Subcutaneous abdominal adipose tissue (tissue), 5 donors: ENCODE data around the gene SOHLH2.

Experiments
- H3K27ac ChIP-seq: one replicate; pipeline ENCODE4 v1.7.0; 2013; ENCODE audit warnings: low read depth, mild to moderate bottlenecking, inconsistent platforms, low read length, moderate library complexity
- H3K27me3 ChIP-seq, 5 donors: one replicate each; pipeline ENCODE4 v1.7.0; 2013; ENCODE audit warnings: low read length in 5 of 5, inconsistent platforms in 1 of 5; ENCODE audit not compliant: control insufficient read depth in 5 of 5, insufficient read depth in 4 of 5
- H3K36me3 ChIP-seq, 5 donors: one replicate each; pipeline ENCODE4 v1.7.0; 2013; ENCODE audit warnings: low read length in 5 of 5; ENCODE audit not compliant: control insufficient read depth in 5 of 5, insufficient read depth in 5 of 5
- H3K4me1 ChIP-seq, 5 donors: one replicate each; pipeline ENCODE4 v1.7.0; 2013; ENCODE audit warnings: low read length in 5 of 5, mild to moderate bottlenecking in 3 of 5, moderate library complexity in 1 of 5; ENCODE audit not compliant: control insufficient read depth in 5 of 5, insufficient read depth in 5 of 5
- H3K4me3 ChIP-seq, 5 donors: one replicate each; pipeline ENCODE4 v1.7.0; 2013; ENCODE audit warnings: low read length in 5 of 5, low read depth in 1 of 5
- H3K9ac ChIP-seq, 5 donors: one replicate each; pipeline ENCODE4 v1.7.0; 2013; ENCODE audit warnings: low read length in 5 of 5, mild to moderate bottlenecking in 4 of 5, moderate library complexity in 3 of 5
- H3K9me3 ChIP-seq, 5 donors: one replicate each; pipeline ENCODE4 v1.7.0; 2013; ENCODE audit warnings: low read length in 5 of 5; ENCODE audit not compliant: control insufficient read depth in 5 of 5
- donor health status: healthy.
- donor health status: healthy.
- donor health status: healthy.
- donor health status: healthy.
- donor health status: healthy.

The SOHLH2 gene

DNA sequence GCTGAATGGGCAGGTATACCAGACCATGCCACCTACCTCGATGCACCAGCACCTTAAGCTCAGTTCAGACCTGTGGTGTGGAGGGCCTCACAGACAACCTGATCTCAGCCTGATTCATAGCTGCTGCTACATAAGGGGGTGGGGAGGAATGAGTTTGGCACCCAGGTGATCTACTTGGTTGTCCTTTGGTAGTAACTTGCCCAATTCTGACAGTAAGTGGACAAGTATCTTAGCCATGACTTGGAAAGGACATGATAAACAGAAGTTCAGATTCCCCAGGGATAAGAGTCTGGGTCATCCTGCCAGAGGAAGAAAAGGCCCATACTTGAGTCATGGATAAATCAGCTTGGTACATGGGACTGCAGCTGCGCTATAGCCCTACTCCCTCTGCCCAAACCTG, 28.4 kb upstream of the SOHLH2 start:
- no peak overlapping the region for H3K27ac ChIP-seq
- no peaks in the 10 kb centered on the region for H3K36me3 ChIP-seq
- H3K27me3 ChIP-seq = no peaks in the 10 kb centered on the region
- H3K4me3 ChIP-seq = no peak overlapping the region
- no peaks in the 10 kb centered on the region for H3K4me1 ChIP-seq
- peaks cover 0 to 4% (median 0%) of the 10 kb centered on the region in 5 donors for H3K9me3 ChIP-seq
- no peak overlapping the region for H3K9ac ChIP-seq

DNA sequence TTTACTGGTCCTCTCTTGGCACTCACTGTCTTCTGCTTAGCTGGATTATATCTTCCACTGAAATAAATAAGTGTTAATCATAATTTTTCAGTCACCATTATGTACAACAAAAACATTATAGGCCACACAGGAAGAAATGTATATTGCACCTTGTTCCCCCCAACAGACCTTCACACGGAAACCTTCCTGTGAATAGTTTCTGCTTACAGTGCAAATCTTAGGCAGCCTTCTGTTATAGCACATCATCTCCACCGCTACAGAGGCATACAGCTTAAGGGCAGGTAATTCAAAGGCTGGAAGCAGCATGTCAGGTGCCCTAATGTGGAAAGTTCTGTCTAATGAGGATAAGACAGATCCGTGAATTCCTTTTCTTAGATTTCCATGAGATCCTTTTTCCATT, 16.9 kb upstream of the SOHLH2 start:
- no peaks in the 10 kb centered on the region for H3K27me3 ChIP-seq
- H3K27ac ChIP-seq = no peak overlapping the region
- H3K4me3 ChIP-seq = no peak overlapping the region
- peaks cover 0 to 9% (median 3%) of the 10 kb centered on the region in 5 donors for H3K9me3 ChIP-seq
- no peak overlapping the region for H3K9ac ChIP-seq
- no peaks in the 10 kb centered on the region for H3K36me3 ChIP-seq
- no peaks in the 10 kb centered on the region for H3K4me1 ChIP-seq

DNA sequence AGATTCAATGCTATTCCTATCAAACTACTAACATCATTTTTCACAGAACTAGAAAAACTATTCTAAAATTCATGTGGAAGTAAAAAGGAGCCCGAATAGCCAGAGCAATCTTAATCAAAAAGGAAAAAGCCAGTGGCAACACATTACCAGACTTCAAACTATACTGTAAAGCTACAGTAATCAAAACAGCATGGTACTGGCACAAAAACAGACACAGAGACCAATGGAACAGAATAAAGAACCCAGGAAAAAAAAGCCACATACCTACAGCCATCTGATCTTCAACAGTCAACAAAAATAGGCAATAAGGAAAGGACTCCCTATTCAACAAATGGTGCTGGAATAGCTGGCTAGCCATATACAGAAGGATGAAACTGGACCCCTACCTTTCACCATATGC, 10.4 kb upstream of the SOHLH2 start:
- H3K4me1 ChIP-seq = no peaks in the 10 kb centered on the region
- H3K27ac ChIP-seq = no peak overlapping the region
- H3K27me3 ChIP-seq = no peaks in the 10 kb centered on the region
- H3K36me3 ChIP-seq = no peaks in the 10 kb centered on the region
- H3K9ac ChIP-seq = no peak overlapping the region
- no peak overlapping the region for H3K4me3 ChIP-seq
- H3K9me3 ChIP-seq = peaks cover 0 to 9% (median 2%) of the 10 kb centered on the region in 5 donors

DNA sequence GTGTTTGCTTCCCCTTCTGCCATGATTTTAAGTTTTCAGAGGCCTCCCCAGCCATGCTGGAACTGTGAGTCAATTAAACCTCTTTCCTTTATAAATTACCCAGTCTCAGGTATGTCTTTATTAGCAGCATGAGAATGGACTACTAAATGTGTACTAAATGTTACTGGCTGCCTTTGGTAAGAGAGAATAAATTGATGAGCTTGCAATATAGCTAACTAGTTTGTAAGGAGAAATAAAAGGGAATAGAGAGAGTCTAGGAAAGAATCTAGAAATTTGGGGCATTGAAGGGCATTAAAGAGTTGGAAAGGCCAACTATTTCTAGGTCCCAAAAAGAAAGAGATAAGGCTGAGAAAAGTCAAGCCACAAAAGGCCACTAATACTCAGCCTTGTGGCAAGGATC, 5.5 kb upstream of the SOHLH2 start:
- peaks cover 0 to 3% (median 0%) of the 10 kb centered on the region in 5 donors for H3K9me3 ChIP-seq
- H3K36me3 ChIP-seq = no peaks in the 10 kb centered on the region
- no peak overlapping the region for H3K27ac ChIP-seq

DNA sequence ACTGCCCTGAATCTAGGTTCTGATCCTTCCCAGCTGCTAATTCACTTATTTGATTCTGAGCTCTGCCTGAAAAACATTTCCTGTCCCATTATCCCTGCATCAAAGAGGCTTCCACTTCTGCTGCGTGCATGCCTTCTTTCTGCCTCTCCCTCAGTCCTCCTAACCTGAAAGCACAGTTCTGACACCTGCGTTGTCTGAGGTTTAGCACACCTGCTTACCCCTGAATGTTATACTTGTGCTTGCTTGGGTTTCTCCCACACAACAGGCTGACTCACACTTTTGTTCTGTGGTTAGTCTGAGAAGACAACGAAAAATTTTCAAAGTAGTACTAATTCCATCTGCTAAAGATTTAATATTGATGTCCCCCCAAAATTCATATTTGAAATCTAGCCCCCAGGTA, 3.1 kb upstream of the SOHLH2 start:
- no peak overlapping the region for H3K4me3 ChIP-seq
- peaks cover 0 to 20% (median 5%) of the 10 kb centered on the region in 5 donors for H3K4me1 ChIP-seq
- H3K27me3 ChIP-seq = no peaks in the 10 kb centered on the region
- H3K9me3 ChIP-seq = no peaks in the 10 kb centered on the region
- no peak overlapping the region for H3K27ac ChIP-seq
- no peak overlapping the region for H3K9ac ChIP-seq
- no peaks in the 10 kb centered on the region for H3K36me3 ChIP-seq

More for the DNA sequence above, 5.5 kb upstream of the SOHLH2 start:
- no peak overlapping the region for H3K4me3 ChIP-seq
- H3K27me3 ChIP-seq = no peaks in the 10 kb centered on the region
- H3K4me1 ChIP-seq = no peaks in the 10 kb centered on the region
- no peak overlapping the region for H3K9ac ChIP-seq

DNA sequence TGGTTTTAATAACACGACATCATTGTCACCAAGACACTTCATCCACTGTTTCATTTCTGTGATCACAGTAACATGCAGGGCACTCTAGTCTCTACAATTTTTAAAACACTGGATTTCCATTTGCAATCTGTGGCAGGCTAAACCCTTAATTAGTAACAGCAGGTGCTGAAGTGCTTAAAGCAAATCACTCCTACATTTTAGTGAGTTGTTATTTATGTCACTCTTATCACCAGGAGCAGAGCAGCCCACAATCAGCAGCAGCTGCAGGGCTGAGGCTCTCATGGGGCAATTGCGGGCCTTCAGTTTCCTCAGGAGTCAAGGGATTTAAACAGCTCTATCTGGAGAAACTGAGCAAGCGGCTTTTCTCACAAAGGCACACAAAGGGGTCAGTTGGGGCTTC, 1.6 kb downstream of the SOHLH2 start:
- Histone ChIP-seq H3K4me3 (no peak overlapping the region), H3K27ac (no peak overlapping the region), H3K9ac (no peak overlapping the region), H3K36me3 (no peaks in the 10 kb centered on the region), H3K9me3 (no peaks in the 10 kb centered on the region), H3K27me3 (no peaks in the 10 kb centered on the region), H3K4me1 (peaks cover 0 to 28% (median 8%) of the 10 kb centered on the region in 5 donors)

DNA sequence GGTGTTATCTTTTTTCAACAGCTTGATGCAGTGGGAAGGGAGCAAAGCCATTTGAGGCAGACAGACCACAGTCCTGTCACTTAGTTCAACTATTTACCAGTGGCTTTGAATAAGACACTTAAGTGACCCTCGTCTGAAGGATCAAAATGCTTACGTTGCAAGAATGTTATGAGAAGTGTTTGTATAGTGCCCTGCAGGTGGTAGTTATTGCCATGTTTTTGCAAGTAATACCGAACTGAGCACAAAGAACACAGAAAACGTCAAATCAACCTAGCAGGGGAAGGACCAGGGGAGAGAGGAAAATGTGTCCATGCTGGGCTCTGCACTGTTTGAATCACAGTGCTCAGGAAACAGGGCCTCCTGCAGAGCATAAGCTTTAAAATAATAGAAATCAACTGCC, 2.8 kb downstream of the SOHLH2 start:
- H3K27me3 ChIP-seq = no peaks in the 10 kb centered on the region
- H3K9ac ChIP-seq = no peak overlapping the region
- H3K4me1 ChIP-seq = peaks cover 0 to 28% (median 8%) of the 10 kb centered on the region in 5 donors
- no peak overlapping the region for H3K4me3 ChIP-seq
- H3K36me3 ChIP-seq = no peaks in the 10 kb centered on the region
- no peak overlapping the region for H3K27ac ChIP-seq
- H3K9me3 ChIP-seq = no peaks in the 10 kb centered on the region

DNA sequence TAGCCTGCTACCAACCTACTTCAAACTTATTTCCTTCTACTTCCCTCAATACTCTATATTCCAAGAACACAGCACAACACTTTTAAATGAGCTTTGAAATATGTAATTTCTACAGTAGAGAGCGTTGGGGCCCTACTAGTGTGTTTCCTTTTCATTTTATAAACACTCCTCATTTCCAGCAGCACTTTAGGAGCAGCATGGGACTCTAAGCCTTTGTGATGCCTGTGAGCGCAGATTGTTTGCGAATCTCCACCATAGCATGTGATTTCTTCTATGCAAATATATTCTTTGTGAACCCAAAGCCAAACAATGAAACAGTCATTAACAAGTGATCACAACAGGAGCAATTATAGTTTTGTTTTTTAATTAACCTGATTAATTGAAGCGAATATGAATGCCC, 3.6 kb downstream of the SOHLH2 start:
- Histone ChIP-seq H3K36me3 (no peaks in the 10 kb centered on the region), H3K4me3 (no peak overlapping the region), H3K9me3 (no peaks in the 10 kb centered on the region), H3K27me3 (no peaks in the 10 kb centered on the region), H3K9ac (no peak overlapping the region), H3K27ac (no peak overlapping the region), H3K4me1 (peaks cover 0 to 28% (median 8%) of the 10 kb centered on the region in 5 donors)

DNA sequence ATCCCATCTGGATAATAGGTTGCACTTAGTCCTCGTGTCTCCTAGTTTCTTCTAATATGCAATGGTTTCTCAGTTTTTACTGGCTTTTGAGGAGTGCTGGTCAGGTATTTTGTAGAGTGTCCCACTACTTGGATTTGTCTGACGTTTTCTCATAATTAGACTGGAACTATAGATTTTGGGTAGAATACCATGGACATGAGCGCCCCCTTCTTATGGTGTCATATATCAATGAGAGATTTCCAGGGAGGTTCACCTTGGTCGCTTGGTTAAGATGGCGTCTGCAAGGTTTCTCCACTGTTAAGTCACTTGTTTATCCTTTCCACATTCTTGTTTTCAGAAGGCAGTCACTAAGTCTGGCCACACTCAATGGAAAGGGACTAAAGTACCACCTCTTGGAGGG, 6.7 kb downstream of the SOHLH2 start:
- H3K4me3 ChIP-seq = no peak overlapping the region
- H3K36me3 ChIP-seq = no peaks in the 10 kb centered on the region
- no peak overlapping the region for H3K9ac ChIP-seq
- no peaks in the 10 kb centered on the region for H3K27me3 ChIP-seq
- H3K9me3 ChIP-seq = no peaks in the 10 kb centered on the region
- H3K4me1 ChIP-seq = peaks cover 0 to 11% (median 5%) of the 10 kb centered on the region in 5 donors
- no peak overlapping the region for H3K27ac ChIP-seq

DNA sequence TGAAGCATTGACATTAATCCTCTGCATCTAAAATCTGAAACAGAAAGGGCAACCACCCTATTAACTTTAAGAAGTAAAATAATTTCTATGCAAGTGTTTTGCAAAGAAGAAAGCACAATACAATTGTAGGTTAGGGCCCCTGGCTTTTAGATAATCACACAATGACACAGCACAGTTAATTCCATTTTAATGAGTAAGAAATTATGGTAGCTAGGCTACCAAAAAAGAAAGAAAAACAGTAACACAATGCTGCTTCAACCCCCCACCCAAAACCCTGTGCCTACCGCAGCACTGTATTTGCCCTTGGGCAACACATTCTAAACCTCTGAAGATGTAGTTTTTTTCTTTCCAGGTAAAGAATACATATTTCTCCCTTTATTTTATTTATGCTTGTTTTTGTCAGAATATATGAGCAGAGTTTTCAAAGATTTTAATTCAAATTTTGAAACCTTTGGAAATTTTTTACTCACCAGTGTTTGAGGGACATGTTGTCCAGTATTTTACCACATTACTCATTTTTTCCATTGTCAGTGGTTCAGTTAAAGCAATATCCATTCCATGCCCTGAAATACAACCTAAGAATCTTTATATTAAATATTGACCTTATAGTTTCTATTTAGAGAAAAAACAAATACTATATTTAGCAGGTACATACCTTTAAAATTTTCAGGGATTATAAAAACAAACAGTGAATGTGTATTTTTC, 21.1 kb downstream of the SOHLH2 start:
- no peak overlapping the region for H3K27ac ChIP-seq
- H3K4me1 ChIP-seq = no peaks in the 10 kb centered on the region
- no peak overlapping the region for H3K4me3 ChIP-seq
- H3K9me3 ChIP-seq = no peaks in the 10 kb centered on the region
- no peak overlapping the region for H3K9ac ChIP-seq
- no peaks in the 10 kb centered on the region for H3K27me3 ChIP-seq
- H3K36me3 ChIP-seq = no peaks in the 10 kb centered on the region
